Liver (tissue), 3 donors: ENCODE measurements around the gene MMP23B.

Experiments used
- JUND ChIP-seq, 2 donors: IDR thresholded peaks; 2 replicates each; pipeline ENCODE4 v1.6.1; 2016; ENCODE audit warnings: antibody characterized with exemption in 2 of 2
- NR2F2 ChIP-seq: IDR thresholded peaks from 2 replicates; pipeline ENCODE4 v1.6.1; 2016; ENCODE audit warnings: antibody characterized with exemption
- RAD21 ChIP-seq, 2 donors: IDR thresholded peaks; 2 replicates each; pipeline ENCODE4 v1.6.1; 2016; ENCODE audit warnings: antibody characterized with exemption in 2 of 2, mild to moderate bottlenecking in 2 of 2
- RXRA ChIP-seq, 2 donors: IDR thresholded peaks; 2 replicates each; pipeline ENCODE4 v1.6.1; 2017 to 2018; ENCODE audit warnings: antibody characterized with exemption in 2 of 2, mild to moderate bottlenecking in 1 of 2
- TAF1 ChIP-seq: conservative IDR thresholded peaks from 2 replicates; pipeline ENCODE4 v1.6.1; 2016; ENCODE audit warnings: antibody characterized with exemption, mild to moderate bottlenecking
- TF ChIP-seq, protein P1 (sequence below): fragments of 150-350 bp; IDR thresholded peaks from 2 replicates; pipeline ENCODE4 v1.5.1; 2017; ENCODE audit warnings: improper control_type of control experiment, low read depth, low read length; ENCODE audit not compliant: missing input control
- TF ChIP-seq, protein P2 (sequence below): IDR thresholded peaks from 2 replicates; pipeline ENCODE4 v1.6.1; 2016; ENCODE audit warnings: antibody characterized with exemption
- TF ChIP-seq, protein P3 (sequence below): IDR thresholded peaks from 2 replicates; pipeline ENCODE4 v1.6.1; 2016; ENCODE audit warnings: antibody characterized with exemption
- donor health status: healthy.
- donor health status: healthy.

DNA sequence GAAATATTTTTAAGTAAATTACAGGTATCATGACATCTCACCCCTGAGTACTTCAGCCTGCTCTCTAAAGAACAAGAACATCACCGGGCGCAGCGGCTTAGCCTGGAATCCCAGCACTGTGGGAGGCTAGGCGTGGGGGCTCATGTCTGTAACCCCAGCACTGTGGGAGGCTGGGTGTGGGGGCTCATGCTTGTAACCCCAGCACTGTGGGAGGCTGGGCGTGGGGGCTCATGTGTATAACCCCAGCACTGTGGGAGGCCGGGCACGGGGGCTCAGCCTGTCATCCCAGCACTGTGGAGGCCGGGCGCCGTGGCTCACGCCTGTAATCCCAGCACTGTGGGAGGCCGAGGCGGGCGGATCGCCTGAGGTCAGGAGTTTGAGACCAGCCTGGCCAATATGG, 34.6 kb downstream of the MMP23B start:
- TF ChIP-seq, protein P1, sequence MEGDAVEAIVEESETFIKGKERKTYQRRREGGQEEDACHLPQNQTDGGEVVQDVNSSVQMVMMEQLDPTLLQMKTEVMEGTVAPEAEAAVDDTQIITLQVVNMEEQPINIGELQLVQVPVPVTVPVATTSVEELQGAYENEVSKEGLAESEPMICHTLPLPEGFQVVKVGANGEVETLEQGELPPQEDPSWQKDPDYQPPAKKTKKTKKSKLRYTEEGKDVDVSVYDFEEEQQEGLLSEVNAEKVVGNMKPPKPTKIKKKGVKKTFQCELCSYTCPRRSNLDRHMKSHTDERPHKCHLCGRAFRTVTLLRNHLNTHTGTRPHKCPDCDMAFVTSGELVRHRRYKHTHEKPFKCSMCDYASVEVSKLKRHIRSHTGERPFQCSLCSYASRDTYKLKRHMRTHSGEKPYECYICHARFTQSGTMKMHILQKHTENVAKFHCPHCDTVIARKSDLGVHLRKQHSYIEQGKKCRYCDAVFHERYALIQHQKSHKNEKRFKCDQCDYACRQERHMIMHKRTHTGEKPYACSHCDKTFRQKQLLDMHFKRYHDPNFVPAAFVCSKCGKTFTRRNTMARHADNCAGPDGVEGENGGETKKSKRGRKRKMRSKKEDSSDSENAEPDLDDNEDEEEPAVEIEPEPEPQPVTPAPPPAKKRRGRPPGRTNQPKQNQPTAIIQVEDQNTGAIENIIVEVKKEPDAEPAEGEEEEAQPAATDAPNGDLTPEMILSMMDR, result no peak
- TF ChIP-seq JUND (IDR thresholded peaks at IDR 0.05) (no peak), RAD21 (IDR thresholded peaks at IDR 0.05) (no peak), NR2F2 (no peak), TAF1 (no peak), RXRA (IDR thresholded peaks at IDR 0.05) (no peak)
- TF ChIP-seq, protein P2, sequence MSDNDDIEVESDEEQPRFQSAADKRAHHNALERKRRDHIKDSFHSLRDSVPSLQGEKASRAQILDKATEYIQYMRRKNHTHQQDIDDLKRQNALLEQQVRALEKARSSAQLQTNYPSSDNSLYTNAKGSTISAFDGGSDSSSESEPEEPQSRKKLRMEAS, result no peak
- TF ChIP-seq, protein P3, sequence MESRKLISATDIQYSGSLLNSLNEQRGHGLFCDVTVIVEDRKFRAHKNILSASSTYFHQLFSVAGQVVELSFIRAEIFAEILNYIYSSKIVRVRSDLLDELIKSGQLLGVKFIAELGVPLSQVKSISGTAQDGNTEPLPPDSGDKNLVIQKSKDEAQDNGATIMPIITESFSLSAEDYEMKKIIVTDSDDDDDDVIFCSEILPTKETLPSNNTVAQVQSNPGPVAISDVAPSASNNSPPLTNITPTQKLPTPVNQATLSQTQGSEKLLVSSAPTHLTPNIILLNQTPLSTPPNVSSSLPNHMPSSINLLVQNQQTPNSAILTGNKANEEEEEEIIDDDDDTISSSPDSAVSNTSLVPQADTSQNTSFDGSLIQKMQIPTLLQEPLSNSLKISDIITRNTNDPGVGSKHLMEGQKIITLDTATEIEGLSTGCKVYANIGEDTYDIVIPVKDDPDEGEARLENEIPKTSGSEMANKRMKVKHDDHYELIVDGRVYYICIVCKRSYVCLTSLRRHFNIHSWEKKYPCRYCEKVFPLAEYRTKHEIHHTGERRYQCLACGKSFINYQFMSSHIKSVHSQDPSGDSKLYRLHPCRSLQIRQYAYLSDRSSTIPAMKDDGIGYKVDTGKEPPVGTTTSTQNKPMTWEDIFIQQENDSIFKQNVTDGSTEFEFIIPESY, result no peak
